Activated CD4-positive, CD25-positive, alpha-beta regulatory T cell treated with anti-CD3 and anti-CD28 coated beads, Interleukin-2, amount 50 U/mL, for 16 hours (primary cell): ENCODE measurements around the gene ASS1.

Experiments
- DNase-seq: peaks from one replicate; pipeline ENCODE4 v3.0.0-alpha.2; 2020; ENCODE audit warnings: low read depth, low spot score

ASS1 gene

GRCh38 chr9:130498298-130498917 lies 53.6 kb downstream of the ASS1 start:
- DNase-seq: no peak

DNA sequence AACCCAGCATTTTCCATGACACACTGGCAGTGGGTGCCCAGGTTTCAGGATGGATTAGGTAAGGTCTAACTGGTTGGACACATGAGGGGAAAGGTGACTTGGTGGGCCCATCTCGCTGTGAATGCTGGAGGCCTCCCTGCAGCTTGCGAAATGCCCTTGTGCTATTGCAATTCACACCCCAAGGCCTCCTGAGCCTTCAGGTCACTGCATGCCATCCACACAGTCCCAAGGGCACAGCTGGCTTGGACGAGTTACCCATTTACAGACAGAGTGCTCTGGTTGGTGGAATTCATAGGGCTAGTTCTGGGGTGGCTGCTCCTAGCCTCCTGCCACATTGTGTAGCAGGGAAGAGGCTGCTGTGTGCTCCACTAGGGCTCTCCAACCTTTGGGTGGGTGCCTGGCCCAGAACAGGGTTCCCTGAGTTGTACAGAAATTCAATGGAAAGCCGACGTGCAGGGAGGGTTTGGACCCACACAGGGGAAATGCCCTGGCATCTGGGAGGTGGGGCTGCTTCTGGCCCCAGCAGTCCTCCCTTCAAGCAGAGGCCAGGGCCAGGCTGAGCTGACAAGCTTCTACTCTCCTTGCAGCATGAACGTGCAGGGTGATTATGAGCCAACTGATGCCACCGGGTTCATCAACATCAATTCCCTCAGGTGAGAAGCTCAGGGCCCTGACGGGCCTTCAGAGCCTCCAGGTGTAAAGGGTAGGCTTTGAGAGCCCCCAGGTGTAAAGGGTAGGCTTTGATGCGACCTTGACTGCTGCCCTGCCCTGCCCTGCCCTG lies 54.3 kb downstream of the ASS1 start:
- DNase-seq: no peak

GRCh38 chr9:130499804-130500263 lies 55.1 kb downstream of the ASS1 start:
- DNase-seq: no peak

- no peak for DNase-seq
Observed at GRCh38 chr9:130500340-130501180, 55.8 kb downstream of the ASS1 start.

GRCh38 chr9:130501639-130502038 lies 56.9 kb downstream of the ASS1 start:
- DNase-seq: no peak

DNA sequence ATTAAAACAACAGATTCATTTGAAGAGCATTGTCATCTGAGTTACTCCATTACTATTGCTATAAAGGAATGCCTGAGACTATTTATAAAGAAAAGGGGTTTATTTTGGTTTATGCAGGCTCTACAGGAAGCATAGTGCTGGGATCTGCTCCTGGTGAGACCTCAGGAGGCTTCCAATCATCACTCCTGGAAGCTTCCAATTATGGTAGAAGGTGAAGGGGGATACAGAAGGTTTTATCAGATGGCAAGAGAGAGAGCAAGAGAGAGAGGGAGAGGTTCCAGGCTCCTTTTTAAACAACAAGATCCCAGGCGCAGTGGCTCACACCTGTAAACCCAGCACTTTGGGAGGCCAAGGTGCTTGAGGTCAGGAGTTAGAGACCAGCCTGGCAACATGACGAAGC lies 63.5 kb downstream of the ASS1 start:
- no peak for DNase-seq

- DNase-seq: no peak
Observed at GRCh38 chr9:130512199-130512598, 67.4 kb downstream of the ASS1 start.

- DNase-seq: no peak
Observed at GRCh38 chr9:130513078-130513477, 68.3 kb downstream of the ASS1 start.

GRCh38 chr9:130518233-130518632 lies 73.5 kb downstream of the ASS1 start:
- DNase-seq: no peak

DNA sequence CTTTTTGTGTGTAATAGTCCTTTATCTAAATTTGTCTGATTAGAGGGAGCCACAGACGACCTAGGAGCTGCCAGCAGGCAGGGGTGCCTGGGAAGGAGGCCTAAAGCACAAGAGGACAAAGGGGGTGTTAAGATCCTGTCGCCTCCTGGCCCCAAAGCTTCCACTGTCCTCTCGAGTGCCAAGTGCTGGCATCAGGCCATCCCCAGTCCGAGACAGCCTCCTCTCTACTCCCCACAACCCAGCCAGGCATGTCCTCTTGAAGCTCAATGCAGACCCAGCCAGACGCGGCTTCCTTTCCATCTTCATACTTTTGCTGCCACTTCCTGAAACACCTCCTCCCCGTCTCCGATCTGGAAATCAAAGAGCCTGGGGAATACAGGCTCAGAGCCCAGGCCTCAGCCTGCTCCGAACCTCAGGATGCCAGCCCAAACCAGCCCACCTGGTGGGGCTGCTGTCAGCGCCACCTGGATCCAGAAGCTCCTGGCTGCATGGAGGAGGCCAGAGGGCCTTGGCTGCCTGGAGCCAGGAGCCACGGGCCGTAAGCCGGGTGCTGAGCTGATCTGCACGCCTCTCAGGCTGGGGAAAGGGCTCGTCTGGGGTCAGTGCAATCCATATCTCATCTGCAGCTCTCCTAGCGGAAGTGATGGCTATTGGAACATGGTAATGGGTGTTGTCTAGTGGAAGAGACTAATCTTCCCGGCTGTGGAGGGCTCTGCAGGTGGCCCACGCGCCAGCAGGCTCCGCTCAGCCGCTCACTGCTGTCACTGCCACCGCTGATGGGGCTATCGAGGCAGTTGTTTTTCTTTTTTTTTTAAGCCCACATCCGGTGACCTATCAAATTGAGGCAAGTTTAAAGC lies 74.4 kb downstream of the ASS1 start:
- DNase-seq: no peak

- no peak for DNase-seq
Observed at GRCh38 chr9:130519927-130520326, 75.2 kb downstream of the ASS1 start.

- DNase-seq: no peak
Observed at GRCh38 chr9:130521715-130522114, 77.0 kb downstream of the ASS1 start.

GRCh38 chr9:130522233-130522808 lies 77.6 kb downstream of the ASS1 start:
- no peak for DNase-seq

- DNase-seq: no peak
Observed at GRCh38 chr9:130523921-130524320, 79.2 kb downstream of the ASS1 start.

DNA sequence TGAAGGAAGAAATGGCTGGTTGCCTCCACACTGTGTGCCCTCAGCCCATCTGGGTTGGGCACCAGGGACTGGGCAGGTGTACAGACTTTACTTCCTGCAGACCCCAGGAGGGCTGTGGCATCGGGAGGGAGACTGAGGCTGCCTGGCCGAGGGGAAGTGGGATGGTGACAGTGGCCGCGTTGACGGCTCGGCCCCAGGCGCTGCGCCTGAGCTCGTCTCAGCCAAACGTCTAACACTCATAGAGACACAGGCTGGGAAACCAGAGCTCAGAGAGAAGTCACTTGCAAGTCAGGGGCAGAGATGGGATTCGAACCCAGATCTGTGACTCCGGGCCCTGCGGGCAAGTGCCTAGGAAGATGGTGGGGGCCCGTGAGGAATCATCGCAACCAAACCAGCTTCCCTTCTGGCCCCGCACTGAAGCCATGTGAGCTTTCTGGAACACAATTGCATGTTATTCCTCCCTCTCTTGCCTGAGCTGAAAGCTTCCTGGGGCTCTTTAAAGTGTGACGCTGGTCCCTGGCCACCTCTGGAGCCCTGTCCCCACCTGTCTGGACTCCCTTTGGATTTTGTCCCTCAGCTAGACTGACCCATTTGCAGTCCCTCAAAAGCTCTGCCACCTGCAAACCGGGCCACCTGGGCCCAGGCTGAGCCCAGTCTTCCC lies 81.6 kb downstream of the ASS1 start:
- DNase-seq: no peak

- no peak for DNase-seq
Observed at GRCh38 chr9:130526854-130527650, 82.3 kb downstream of the ASS1 start.

DNA sequence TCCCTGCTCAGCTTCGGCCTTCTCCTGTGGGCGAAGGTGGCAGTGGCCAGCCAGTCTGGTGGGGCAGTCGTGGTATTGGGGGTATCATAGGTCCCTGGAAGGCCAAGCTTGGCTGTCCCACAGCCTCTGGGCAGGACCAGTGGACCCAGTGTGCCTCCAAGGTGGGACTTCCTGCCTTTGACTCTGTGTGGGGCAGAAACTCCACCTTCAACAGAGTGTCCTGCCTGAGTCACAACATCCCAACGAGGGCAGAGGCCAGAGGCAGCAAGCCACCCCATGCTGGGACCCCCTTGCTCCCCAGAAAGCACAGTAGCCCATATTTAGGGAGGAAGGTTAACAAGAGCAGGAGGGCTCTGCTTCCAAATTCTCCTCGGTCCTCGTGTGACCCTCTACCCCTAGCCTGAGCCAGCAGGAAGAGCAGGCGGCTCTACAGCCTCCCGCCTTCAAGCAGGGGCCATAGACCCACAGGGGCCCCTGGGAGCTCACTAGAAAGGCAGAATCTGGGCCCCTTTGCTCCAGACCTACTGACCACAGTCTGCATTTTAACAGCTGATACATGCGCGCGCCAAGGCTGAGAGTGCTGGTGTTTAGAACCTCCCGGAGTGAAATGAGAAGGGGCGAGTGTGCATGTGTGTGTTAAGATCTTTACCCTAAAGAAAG lies 83.0 kb downstream of the ASS1 start:
- no peak for DNase-seq

GRCh38 chr9:130528674-130529073 lies 83.9 kb downstream of the ASS1 start:
- DNase-seq: no peak

GRCh38 chr9:130530938-130531337 lies 86.2 kb downstream of the ASS1 start:
- DNase-seq: no peak
